Esophagus squamous epithelium (tissue), 4 donors: ENCODE measurements around the gene CNTNAP2.

Source experiments
- POLR2A ChIP-seq, 4 donors: fragments of 450-650 bp; IDR thresholded peaks; one replicate each; pipeline ENCODE4 v1.6.1; 2017; ENCODE audit warnings: antibody characterized with exemption in 4 of 4, mild to moderate bottlenecking in 4 of 4, moderate library complexity in 3 of 4
- TF ChIP-seq, protein P1 (sequence below), 6 experiments: fragments of 450-650 bp in 4 of 6; fragments of 200-600 bp in 2 of 6; sonication (generic) in 2 of 6; IDR thresholded peaks; one replicate each; pipeline ENCODE4 v1.5.1; 2016 to 2019; ENCODE audit warnings: antibody characterized with exemption in 6 of 6, mild to moderate bottlenecking in 4 of 6, moderate library complexity in 4 of 6

GRCh38 chr7:146943483-146943882, 826.9 kb downstream of the CNTNAP2 start:
- TF ChIP-seq POLR2A (IDR thresholded peaks at IDR 0.05), result no peak
- TF ChIP-seq, protein P1, sequence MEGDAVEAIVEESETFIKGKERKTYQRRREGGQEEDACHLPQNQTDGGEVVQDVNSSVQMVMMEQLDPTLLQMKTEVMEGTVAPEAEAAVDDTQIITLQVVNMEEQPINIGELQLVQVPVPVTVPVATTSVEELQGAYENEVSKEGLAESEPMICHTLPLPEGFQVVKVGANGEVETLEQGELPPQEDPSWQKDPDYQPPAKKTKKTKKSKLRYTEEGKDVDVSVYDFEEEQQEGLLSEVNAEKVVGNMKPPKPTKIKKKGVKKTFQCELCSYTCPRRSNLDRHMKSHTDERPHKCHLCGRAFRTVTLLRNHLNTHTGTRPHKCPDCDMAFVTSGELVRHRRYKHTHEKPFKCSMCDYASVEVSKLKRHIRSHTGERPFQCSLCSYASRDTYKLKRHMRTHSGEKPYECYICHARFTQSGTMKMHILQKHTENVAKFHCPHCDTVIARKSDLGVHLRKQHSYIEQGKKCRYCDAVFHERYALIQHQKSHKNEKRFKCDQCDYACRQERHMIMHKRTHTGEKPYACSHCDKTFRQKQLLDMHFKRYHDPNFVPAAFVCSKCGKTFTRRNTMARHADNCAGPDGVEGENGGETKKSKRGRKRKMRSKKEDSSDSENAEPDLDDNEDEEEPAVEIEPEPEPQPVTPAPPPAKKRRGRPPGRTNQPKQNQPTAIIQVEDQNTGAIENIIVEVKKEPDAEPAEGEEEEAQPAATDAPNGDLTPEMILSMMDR (IDR thresholded peaks at IDR 0.05), result no peak
